BE2C (cell line): ENCODE data around the gene MYH9.

Experiments used
- DNase-seq: peaks from one replicate; pipeline ENCODE4 v3.0.0-alpha.2; 2020
- H3K27me3 ChIP-seq: fragments of 250-450 bp; sonication (Bioruptor Pico); 2 replicates; pipeline ENCODE4 v1.5.1; 2020; ENCODE audit warnings: mild to moderate bottlenecking
- H3K36me3 ChIP-seq: fragments of 250-450 bp; sonication (Bioruptor Pico); 2 replicates; pipeline ENCODE4 v1.5.1; 2020; ENCODE audit warnings: mild to moderate bottlenecking
- H3K4me1 ChIP-seq: fragments of 250-450 bp; sonication (Bioruptor Pico); 2 replicates; pipeline ENCODE4 v1.5.1; 2020
- H3K4me3 ChIP-seq: 2 replicates; pipeline ENCODE4 v1.5.1; 2011; ENCODE audit warnings: low read depth, low read length
- H3K9me3 ChIP-seq: fragments of 250-450 bp; sonication (Bioruptor Pico); 2 replicates; pipeline ENCODE4 v1.5.1; 2020
- CTCF ChIP-seq: IDR thresholded peaks from 2 replicates; pipeline ENCODE4 v1.5.1; 2012; ENCODE audit warnings: mild to moderate bottlenecking, low read depth, low read length

Gene MYH9

GRCh38 chr22:36422287-36423014 is 34.7 kb upstream of the MYH9 start:
- DNase-seq = no peak
- TF ChIP-seq CTCF = no peak
- peaks cover 4% of the 10 kb centered on the region for H3K4me1 ChIP-seq
- H3K27me3 ChIP-seq = no peaks in the 10 kb centered on the region
- H3K4me3 ChIP-seq = no peak overlapping the region
- no peaks in the 10 kb centered on the region for H3K9me3 ChIP-seq
- no peaks in the 10 kb centered on the region for H3K36me3 ChIP-seq

GRCh38 chr22:36419912-36420882 is 32.4 kb upstream of the MYH9 start:
- H3K4me1 ChIP-seq = no peaks in the 10 kb centered on the region
- H3K27me3 ChIP-seq = no peaks in the 10 kb centered on the region
- no peaks in the 10 kb centered on the region for H3K9me3 ChIP-seq
- TF ChIP-seq CTCF = no peak
- H3K4me3 ChIP-seq = no peak overlapping the region
- no peaks in the 10 kb centered on the region for H3K36me3 ChIP-seq
- no peak for DNase-seq

DNA sequence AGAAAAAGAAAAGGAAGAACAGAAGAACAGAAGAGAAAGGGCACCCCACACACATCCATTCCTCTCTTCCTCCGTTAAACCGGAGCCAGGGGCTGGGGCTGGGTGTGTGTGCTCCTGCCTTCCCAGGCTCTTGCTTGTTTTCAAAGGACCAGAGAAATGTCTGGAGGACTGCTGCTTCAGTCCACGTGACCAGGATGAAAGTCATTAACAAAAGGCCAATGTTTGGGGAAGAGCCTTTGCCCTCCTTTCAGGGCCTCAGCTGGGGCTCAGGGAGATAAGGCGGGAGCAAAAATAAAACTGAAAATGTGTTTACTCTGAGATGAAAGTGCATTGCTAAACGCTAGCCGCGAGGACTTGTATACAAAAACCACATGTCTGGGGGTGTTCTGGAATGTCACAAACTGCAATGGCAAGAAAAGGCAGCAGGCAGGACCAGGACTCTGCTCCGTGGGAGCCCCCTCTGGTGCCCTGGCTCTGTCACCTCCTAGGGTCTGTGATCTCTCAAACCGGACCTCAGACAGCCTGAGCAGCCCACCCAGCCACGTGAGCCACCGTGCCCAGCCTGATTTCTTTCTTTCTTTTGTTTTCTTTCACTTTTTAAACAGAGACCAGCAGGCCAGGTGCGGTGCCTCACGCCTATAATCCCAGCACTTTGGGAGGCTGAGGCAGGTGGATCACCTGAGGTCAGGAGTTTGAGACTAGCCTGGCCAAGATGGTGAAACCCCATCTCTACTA is 31.6 kb upstream of the MYH9 start:
- H3K9me3 ChIP-seq = no peaks in the 10 kb centered on the region
- H3K27me3 ChIP-seq = no peaks in the 10 kb centered on the region
- H3K4me3 ChIP-seq = no peak overlapping the region
- no peaks in the 10 kb centered on the region for H3K4me1 ChIP-seq
- no peak for DNase-seq
- no peak for TF ChIP-seq CTCF
- H3K36me3 ChIP-seq = no peaks in the 10 kb centered on the region

- no peaks in the 10 kb centered on the region for H3K4me1 ChIP-seq
- H3K4me3 ChIP-seq = no peak overlapping the region
- no peaks in the 10 kb centered on the region for H3K36me3 ChIP-seq
- H3K9me3 ChIP-seq = no peaks in the 10 kb centered on the region
- DNase-seq = no peak
- no peaks in the 10 kb centered on the region for H3K27me3 ChIP-seq
- TF ChIP-seq CTCF = no peak
These were observed 29.5 kb upstream of the MYH9 start for GRCh38 chr22:36417281-36417686.

DNA sequence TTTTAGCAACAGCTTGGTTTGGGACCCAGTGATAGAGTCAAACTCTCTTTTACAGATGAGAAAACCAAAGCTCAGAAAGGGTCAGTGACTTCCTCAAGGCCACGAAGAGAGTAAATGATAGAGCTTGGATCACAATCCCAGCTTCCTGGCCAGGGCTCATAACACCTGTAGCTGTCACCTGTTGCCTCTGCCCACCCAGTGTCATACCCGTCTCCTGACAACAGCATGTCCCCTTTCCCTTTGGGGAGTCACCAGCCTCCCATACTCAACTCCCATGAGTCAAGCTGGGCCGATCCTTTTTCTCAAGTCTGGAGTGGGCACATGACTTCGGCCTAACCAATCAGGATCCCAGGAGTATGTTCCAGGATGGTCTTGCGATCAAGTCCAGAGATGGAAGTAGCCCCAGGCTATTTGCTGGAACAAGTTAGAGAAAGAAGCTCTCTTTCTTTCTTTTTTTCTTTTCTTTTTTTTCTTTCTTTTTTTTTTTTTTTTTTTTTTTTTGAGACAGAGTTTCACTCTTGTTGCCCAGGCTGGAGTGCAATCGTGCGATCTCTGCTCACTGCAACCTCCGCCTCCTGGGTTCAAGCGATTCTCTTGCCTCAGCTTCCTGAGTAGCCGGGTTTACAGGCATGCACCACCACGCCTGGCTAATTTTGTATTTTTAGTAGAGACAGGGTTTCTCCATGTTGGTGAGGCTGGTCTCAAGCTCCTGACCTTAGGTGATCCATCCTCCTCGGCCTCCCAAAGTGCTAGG is 27.8 kb upstream of the MYH9 start:
- Histone ChIP-seq H3K27me3 (no peaks in the 10 kb centered on the region), H3K4me1 (no peaks in the 10 kb centered on the region), H3K4me3 (no peak overlapping the region), H3K36me3 (no peaks in the 10 kb centered on the region), H3K9me3 (no peaks in the 10 kb centered on the region)
- peak; percentile 50 for DNase-seq
- TF ChIP-seq CTCF = no peak
